HepG2 (cell line): Measurements from ENCODE around the gene NRK.

ENCODE experiments used
- NRL ChIP-seq: sonication (generic); formaldehyde crosslinking; IDR thresholded peaks from 2 replicates; pipeline ENCODE4 v1.5.0; 2020; ENCODE audit warnings: missing genetic modification reagents, mild to moderate bottlenecking, moderate library complexity, borderline replicate concordance
- SRF ChIP-seq: IDR thresholded peaks from 2 replicates; pipeline ENCODE4 v1.6.1; 2011; ENCODE audit warnings: mild to moderate bottlenecking, low read depth, low read length, moderate library complexity
- ZNF121 ChIP-seq: sonication (generic); formaldehyde crosslinking; IDR thresholded peaks from 2 replicates; pipeline ENCODE4 v1.5.0; 2020; ENCODE audit warnings: mild to moderate bottlenecking, missing genetic modification reagents
- ZNF124 ChIP-seq: sonication (generic); formaldehyde crosslinking; IDR thresholded peaks from 2 replicates; pipeline ENCODE4 v1.4.0; 2020; ENCODE audit warnings: missing genetic modification reagents

DNA sequence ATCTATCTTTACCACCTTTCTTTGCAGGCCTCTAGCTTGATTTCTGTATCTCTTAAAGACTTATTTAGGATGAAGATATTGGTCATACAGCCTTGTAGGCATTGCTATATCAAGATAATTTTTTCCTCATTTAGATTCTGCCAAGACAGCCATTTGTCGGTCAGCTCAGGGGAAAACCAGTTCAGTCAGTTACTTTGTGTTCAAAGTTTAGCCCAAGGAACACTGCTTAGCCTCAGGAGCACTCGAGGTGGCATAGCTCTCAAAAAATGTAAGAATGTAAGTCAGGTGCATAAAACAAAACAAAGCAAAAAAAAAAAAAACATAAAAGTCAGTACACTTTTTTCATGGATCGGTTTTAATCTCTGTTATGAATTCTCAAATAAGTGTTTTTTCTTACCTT lies 43.4 kb downstream of the NRK start:
- TF ChIP-seq SRF (no peak), ZNF121 (CRISPR knock-in tag) (no peak), ZNF124 (no peak), NRL (CRISPR knock-in tag) (no peak)
